Measurements from ENCODE around the gene SMURF2. TPM values are rescaled to one million over a fixed set of nuclear protein-coding genes. Genes with fewer than 3 reads are reported as not detected.

The SMURF2 gene
- polyA plus RNA-seq, 1 donor from 2014 or later: 55.2 TPM

DNA sequence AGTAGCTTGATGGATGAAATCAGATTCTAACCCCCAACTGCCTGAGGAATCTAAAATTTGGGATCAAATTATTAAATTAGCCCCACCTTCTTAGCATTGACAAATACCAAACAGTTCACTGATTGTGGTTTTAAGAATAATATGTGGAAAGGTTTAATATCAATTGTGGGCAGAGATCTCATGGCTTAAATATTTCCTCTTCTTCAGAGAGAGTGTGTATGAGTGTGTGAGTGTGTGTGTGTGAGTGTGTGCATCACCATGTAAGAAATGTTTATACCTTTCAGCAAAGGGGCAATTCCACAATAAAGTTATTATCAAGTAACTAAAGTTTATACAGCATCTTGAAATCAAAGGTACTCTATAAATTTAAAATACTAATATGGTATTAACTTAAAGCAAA lies 3.2 kb downstream of the SMURF2 start:
- Histone ChIP-seq H3K36me3 (ENCODE audit: insufficient read depth, low read length) (no peaks in the 10 kb centered on the region), H3K27ac (ENCODE audit: low read length) (no peak overlapping the region), H3F3A (ENCODE audit: insufficient read depth, low read length, poor library complexity, severe bottlenecking) (no peaks in the 10 kb centered on the region), H3K9me3 (ENCODE audit: low read length) (no peaks in the 10 kb centered on the region), H3K9ac (ENCODE audit: low read length) (no peak overlapping the region), H3K27me3 (ENCODE audit: insufficient read depth, low read depth, low read length) (no peaks in the 10 kb centered on the region), H3K9me2 (ENCODE audit: insufficient read depth, low read length) (no peaks in the 10 kb centered on the region), H3K4me2 (ENCODE audit: low read length) (no peak overlapping the region), H2AFZ (ENCODE audit: low read depth, low read length) (no peak overlapping the region), H3K79me2 (replicated peaks; ENCODE audit: insufficient read depth, low read length) (peaks cover 69% of the 10 kb centered on the region), H4K20me1 (ENCODE audit: insufficient read depth) (no peaks in the 10 kb centered on the region), H3K4me3 (ENCODE audit: low read length) (peak overlapping the region; percentile 17)
- no peak for TF ChIP-seq EP300 (conservative IDR thresholded peaks at IDR 0.05; ENCODE audit: poor library complexity, severe bottlenecking)
- TF ChIP-seq, protein P1, sequence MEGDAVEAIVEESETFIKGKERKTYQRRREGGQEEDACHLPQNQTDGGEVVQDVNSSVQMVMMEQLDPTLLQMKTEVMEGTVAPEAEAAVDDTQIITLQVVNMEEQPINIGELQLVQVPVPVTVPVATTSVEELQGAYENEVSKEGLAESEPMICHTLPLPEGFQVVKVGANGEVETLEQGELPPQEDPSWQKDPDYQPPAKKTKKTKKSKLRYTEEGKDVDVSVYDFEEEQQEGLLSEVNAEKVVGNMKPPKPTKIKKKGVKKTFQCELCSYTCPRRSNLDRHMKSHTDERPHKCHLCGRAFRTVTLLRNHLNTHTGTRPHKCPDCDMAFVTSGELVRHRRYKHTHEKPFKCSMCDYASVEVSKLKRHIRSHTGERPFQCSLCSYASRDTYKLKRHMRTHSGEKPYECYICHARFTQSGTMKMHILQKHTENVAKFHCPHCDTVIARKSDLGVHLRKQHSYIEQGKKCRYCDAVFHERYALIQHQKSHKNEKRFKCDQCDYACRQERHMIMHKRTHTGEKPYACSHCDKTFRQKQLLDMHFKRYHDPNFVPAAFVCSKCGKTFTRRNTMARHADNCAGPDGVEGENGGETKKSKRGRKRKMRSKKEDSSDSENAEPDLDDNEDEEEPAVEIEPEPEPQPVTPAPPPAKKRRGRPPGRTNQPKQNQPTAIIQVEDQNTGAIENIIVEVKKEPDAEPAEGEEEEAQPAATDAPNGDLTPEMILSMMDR (IDR thresholded peaks at IDR 0.05; ENCODE audit: poor library complexity, severe bottlenecking): no peak
- no peak for TF ChIP-seq POLR2AphosphoS5 (IDR thresholded peaks at IDR 0.05)
- no peak for TF ChIP-seq RAD21 (conservative IDR thresholded peaks at IDR 0.05)
- no peak for TF ChIP-seq EZH2 (IDR thresholded peaks at IDR 0.05; ENCODE audit: borderline replicate concordance, insufficient read depth, low read length, poor library complexity, severe bottlenecking)
- TF ChIP-seq TAF1 (IDR thresholded peaks at IDR 0.05; ENCODE audit: low read depth): no peak
- TF ChIP-seq, protein P2, sequence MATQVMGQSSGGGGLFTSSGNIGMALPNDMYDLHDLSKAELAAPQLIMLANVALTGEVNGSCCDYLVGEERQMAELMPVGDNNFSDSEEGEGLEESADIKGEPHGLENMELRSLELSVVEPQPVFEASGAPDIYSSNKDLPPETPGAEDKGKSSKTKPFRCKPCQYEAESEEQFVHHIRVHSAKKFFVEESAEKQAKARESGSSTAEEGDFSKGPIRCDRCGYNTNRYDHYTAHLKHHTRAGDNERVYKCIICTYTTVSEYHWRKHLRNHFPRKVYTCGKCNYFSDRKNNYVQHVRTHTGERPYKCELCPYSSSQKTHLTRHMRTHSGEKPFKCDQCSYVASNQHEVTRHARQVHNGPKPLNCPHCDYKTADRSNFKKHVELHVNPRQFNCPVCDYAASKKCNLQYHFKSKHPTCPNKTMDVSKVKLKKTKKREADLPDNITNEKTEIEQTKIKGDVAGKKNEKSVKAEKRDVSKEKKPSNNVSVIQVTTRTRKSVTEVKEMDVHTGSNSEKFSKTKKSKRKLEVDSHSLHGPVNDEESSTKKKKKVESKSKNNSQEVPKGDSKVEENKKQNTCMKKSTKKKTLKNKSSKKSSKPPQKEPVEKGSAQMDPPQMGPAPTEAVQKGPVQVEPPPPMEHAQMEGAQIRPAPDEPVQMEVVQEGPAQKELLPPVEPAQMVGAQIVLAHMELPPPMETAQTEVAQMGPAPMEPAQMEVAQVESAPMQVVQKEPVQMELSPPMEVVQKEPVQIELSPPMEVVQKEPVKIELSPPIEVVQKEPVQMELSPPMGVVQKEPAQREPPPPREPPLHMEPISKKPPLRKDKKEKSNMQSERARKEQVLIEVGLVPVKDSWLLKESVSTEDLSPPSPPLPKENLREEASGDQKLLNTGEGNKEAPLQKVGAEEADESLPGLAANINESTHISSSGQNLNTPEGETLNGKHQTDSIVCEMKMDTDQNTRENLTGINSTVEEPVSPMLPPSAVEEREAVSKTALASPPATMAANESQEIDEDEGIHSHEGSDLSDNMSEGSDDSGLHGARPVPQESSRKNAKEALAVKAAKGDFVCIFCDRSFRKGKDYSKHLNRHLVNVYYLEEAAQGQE (IDR thresholded peaks at IDR 0.05; ENCODE audit: borderline replicate concordance): no peak
- TF ChIP-seq MXI1 (conservative IDR thresholded peaks at IDR 0.05; ENCODE audit: poor library complexity, severe bottlenecking): no peak
- no peak for TF ChIP-seq SMC3 (conservative IDR thresholded peaks at IDR 0.05; ENCODE audit: poor library complexity)

DNA sequence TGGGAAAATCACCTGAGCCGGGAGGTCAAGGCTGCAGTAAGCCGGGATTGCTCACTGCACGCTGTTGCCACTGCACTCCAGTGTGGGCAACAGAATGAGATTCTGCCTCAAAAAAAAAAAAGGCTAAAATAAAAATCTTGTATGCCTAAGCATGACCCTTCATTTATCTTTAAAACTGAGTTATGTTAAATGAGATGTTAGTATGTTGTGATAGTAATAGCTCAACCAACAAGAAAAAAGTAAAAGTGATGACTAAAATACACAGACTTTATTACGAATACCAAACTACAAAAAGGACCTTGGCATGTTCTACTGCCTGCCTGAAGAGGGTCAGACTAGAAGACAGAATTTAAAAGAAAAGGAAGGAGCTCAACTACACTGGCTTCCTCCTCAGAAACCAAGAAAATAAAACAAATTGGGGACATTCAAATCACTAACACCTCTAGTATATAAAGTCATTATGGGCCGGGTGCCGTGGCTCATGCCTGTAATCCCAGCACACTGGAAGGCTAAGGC lies 4.4 kb downstream of the SMURF2 start:
- Histone ChIP-seq H3K36me3 (ENCODE audit: insufficient read depth, low read length) (no peaks in the 10 kb centered on the region), H3F3A (ENCODE audit: insufficient read depth, low read length, poor library complexity, severe bottlenecking) (no peaks in the 10 kb centered on the region), H3K27me3 (ENCODE audit: insufficient read depth, low read depth, low read length) (no peaks in the 10 kb centered on the region), H3K9me3 (ENCODE audit: low read length) (no peaks in the 10 kb centered on the region), H3K27ac (ENCODE audit: low read length) (no peak overlapping the region), H3K9ac (ENCODE audit: low read length) (no peak overlapping the region), H4K20me1 (ENCODE audit: insufficient read depth) (no peaks in the 10 kb centered on the region), H2AFZ (ENCODE audit: low read depth, low read length) (no peak overlapping the region), H3K4me2 (ENCODE audit: low read length) (no peak overlapping the region), H3K9me2 (ENCODE audit: insufficient read depth, low read length) (no peaks in the 10 kb centered on the region), H3K79me2 (replicated peaks; ENCODE audit: insufficient read depth, low read length) (peaks cover 81% of the 10 kb centered on the region), H3K4me3 (ENCODE audit: low read length) (no peak overlapping the region)
- TF ChIP-seq MXI1 (conservative IDR thresholded peaks at IDR 0.05; ENCODE audit: poor library complexity, severe bottlenecking): no peak
- TF ChIP-seq, protein P2 (IDR thresholded peaks at IDR 0.05; ENCODE audit: borderline replicate concordance): no peak
- no peak for TF ChIP-seq TAF1 (IDR thresholded peaks at IDR 0.05; ENCODE audit: low read depth)
- no peak for TF ChIP-seq RAD21 (conservative IDR thresholded peaks at IDR 0.05)

All from neural cell (in vitro differentiated cells).